Lower lobe of right lung (tissue), 2 donors: ENCODE data around the gene RALGDS. TPM values are rescaled to one million over a fixed set of nuclear protein-coding genes. Genes with fewer than 3 reads are reported as not detected.

Experiments used
- ATAC-seq, 2 donors: fragments of 200-7000 bp; cut with Tn5 transposase; one replicate each; pipeline ENCODE4 v1.9.1; 2020 to 2022; ENCODE audit warnings: mild to moderate bottlenecking in 2 of 2, moderate library complexity in 2 of 2
- DNase-seq: peaks from one replicate; pipeline ENCODE4 v3.0.0-alpha.2; 2020
- H3K27ac ChIP-seq: fragments of 200-600 bp; one replicate; pipeline ENCODE4 v1.8.0; 2022
- H3K27me3 ChIP-seq: fragments of 200-600 bp; one replicate; pipeline ENCODE4 v1.8.0; 2022; ENCODE audit warnings: low read depth
- H3K36me3 ChIP-seq: fragments of 200-600 bp; one replicate; pipeline ENCODE4 v1.8.0; 2022; ENCODE audit warnings: mild to moderate bottlenecking
- H3K4me1 ChIP-seq: fragments of 200-600 bp; one replicate; pipeline ENCODE4 v1.8.0; 2022
- H3K4me3 ChIP-seq: fragments of 200-600 bp; one replicate; pipeline ENCODE4 v1.8.0; 2022; ENCODE audit warnings: mild to moderate bottlenecking
- H3K9me3 ChIP-seq: fragments of 200-600 bp; one replicate; pipeline ENCODE4 v1.8.0; 2022
- intact Hi-C: fragments of 100-400 bp; cut with DNase I; formaldehyde crosslinking; loops from one replicate; pipeline ENCODE4 v1.11.0; 2022
- total RNA-seq: library from RNA; stranded (reverse); fragmentation: NEBNext Ultra II Directional; extraction: Animal tissue kit (Norgen Biotek cat#: 25700); gene quantifications from one replicate; pipeline ENCODE4 v1.2.1, GENCODE V29; 2021
- TF ChIP-seq, protein P1 (sequence below): fragments of 200-600 bp; IDR thresholded peaks from one replicate; pipeline ENCODE4 v1.8.0; 2022; ENCODE audit warnings: antibody characterized with exemption, mild to moderate bottlenecking
- donor health status: DM: no; HTN: yes; CAD: no; lungs with severe emphysema.

The RALGDS gene
- total RNA-seq, 1 donor from 2014 or later: 71.1 TPM

DNA sequence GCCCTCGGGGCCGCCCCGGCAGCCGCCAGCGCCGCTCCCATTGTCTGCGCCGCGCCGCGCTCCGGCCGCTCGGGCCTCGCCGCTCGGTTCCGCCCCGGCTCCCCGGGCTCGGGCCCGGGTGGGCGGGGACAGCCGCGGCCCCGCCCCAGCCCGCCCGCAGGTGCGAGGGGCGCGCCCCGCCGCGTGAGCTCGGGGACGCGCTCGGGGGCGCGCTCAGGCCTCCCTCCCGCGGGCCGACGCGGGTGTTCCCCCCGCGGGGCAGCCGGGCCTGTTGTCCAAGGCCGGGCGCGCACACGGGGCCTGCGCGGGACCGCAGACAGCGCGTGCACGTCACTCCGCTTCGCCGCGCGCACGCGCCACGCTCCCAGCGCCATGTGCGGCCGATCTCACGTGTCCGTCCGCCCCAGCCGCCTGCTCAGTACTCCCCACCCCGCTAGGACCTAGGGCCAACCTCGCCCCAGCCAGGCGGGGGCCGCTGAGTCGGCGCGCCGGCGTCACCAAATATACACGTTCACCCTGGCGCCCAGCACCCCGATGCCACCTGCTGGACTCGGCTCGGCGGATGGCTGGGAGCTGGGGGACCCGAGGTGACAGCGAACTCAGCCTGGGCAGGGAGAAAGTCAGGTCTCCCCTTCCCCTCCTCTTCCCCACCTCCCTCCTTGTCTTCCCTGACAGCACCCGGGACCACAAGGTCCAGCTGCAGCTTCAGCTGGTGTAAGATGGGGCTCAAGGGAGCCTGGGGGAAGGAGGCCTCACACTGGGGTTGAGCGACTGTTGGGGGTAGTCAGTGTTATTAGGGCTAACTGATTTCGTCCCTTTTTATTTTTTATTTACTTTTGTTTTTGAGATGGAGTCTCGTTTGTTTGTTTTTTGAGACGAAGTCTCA, 28.3 kb upstream of the RALGDS start:
- TF ChIP-seq, protein P1, sequence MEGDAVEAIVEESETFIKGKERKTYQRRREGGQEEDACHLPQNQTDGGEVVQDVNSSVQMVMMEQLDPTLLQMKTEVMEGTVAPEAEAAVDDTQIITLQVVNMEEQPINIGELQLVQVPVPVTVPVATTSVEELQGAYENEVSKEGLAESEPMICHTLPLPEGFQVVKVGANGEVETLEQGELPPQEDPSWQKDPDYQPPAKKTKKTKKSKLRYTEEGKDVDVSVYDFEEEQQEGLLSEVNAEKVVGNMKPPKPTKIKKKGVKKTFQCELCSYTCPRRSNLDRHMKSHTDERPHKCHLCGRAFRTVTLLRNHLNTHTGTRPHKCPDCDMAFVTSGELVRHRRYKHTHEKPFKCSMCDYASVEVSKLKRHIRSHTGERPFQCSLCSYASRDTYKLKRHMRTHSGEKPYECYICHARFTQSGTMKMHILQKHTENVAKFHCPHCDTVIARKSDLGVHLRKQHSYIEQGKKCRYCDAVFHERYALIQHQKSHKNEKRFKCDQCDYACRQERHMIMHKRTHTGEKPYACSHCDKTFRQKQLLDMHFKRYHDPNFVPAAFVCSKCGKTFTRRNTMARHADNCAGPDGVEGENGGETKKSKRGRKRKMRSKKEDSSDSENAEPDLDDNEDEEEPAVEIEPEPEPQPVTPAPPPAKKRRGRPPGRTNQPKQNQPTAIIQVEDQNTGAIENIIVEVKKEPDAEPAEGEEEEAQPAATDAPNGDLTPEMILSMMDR: peak; percentile 41

GRCh38 chr9:133148199-133149129, 27.4 kb upstream of the RALGDS start:
- H3K4me3 ChIP-seq: peak overlapping the region; percentile 77
- H3K27me3 ChIP-seq: no peaks in the 10 kb centered on the region
- H3K4me1 ChIP-seq: peaks cover 37% of the 10 kb centered on the region
- TF ChIP-seq, protein P1: no peak
- H3K27ac ChIP-seq: peak overlapping the region; percentile 90
- DNase-seq: peak; percentile 81
- intact Hi-C loops: loop anchor here (5.0 kb wide), 1 partner anchor 46 kb away; no protein-coding TSS in a partner anchor
- ATAC-seq: peak; percentile 34 to 38
- H3K36me3 ChIP-seq: no peaks in the 10 kb centered on the region
- H3K9me3 ChIP-seq: no peaks in the 10 kb centered on the region

More for the DNA sequence above, 28.3 kb upstream of the RALGDS start:
- peak; percentile 84 to 90 for ATAC-seq
- DNase-seq: peak; percentile 94
- no peaks in the 10 kb centered on the region for H3K9me3 ChIP-seq
- H3K36me3 ChIP-seq: no peaks in the 10 kb centered on the region
- intact Hi-C loops: loop anchor here (5.0 kb wide), 1 partner anchor 47 kb away; no protein-coding TSS in a partner anchor
- H3K4me3 ChIP-seq: peak overlapping the region; percentile 77
- peaks cover 28% of the 10 kb centered on the region for H3K4me1 ChIP-seq
- H3K27ac ChIP-seq: peak overlapping the region; percentile 86
- H3K27me3 ChIP-seq: no peaks in the 10 kb centered on the region

DNA sequence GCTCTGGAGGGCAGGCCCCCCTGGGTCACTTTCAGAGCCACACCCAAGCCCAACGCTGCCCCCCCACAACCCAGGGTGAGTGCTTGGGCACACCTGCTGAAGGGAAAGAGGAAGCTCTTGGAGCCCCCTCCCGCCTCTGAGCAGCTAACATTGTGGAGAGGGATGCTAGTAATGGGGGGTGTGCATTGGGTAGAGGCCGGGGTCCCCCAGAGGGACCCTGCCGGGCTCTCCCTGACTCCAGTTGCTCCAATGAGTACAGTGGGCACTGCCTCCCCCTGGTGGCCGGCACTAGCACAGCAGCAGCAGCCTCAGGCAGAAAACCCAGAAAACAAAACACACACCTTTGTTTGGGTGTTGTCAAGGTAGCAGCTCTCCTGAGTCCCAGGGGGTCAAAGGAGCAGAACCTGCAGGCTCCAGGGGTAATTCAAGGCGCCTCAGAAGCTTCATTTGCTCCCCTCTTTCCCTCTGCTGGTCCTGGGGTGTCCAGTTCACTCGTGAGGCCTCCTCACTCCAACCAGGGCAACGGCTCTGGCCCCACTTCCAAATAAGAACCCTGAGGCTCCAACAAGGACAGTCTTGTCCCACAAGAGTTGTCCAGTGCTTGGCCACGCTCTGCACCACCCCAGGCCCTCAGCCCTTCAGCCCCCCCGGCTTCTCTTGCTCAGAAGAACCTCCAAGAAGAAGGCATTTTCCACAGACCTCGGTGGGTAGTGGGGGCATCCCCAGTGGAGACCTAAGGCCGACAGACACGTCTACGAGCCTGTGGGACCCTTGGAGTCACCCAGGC, 26.6 kb upstream of the RALGDS start:
- DNase-seq (peak; percentile 87), ATAC-seq (peak; percentile 60 to 64)
- Histone ChIP-seq H3K27ac (peak overlapping the region; percentile 90), H3K4me1 (peaks cover 45% of the 10 kb centered on the region), H3K27me3 (no peaks in the 10 kb centered on the region), H3K36me3 (no peaks in the 10 kb centered on the region), H3K4me3 (peak overlapping the region; percentile 77), H3K9me3 (no peaks in the 10 kb centered on the region)
- intact Hi-C loops: loop anchor here (5.0 kb wide), 1 partner anchor 45 kb away; no protein-coding TSS in a partner anchor
- TF ChIP-seq, protein P1: peak; percentile 98

DNA sequence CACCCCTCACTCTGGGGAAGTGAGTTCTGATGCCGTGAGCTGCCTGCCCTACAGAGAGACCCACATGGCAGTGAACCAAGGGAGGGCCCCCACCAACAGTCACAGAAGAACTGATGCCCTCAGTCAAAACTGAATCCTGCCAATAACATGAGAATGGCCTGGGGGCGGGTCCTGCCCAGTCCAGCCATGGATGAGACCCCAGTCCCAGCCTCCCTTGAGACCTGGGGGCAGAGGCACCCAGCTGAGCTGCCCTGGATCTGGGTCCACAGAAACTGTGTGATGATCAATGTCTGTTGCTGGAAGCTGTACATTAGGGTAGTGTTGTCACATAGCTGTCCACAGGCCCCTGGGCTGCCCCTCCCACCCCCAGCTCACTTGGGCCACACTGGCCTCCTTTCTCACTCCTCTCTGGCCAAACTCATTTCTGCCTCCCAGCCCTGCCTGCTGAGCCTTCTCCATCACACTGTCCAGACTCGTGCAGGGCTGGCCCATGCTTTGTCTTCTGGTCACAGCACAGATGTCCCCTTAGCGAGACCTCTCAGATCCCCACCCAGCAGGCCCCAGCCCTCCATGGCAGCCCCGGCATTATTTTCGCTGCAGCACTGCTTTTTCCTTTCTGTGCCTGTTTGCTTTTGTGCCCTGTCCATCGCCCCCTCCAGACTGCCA, 25.8 kb upstream of the RALGDS start:
- H3K27me3 ChIP-seq: no peaks in the 10 kb centered on the region
- peak overlapping the region; percentile 77 for H3K4me3 ChIP-seq
- H3K9me3 ChIP-seq: no peaks in the 10 kb centered on the region
- TF ChIP-seq, protein P1: no peak
- no peak for DNase-seq
- peak overlapping the region; percentile 90 for H3K27ac ChIP-seq
- intact Hi-C loops: loop anchor here (5.0 kb wide), 1 partner anchor 45 kb away; no protein-coding TSS in a partner anchor
- no peaks in the 10 kb centered on the region for H3K36me3 ChIP-seq
- no peak for ATAC-seq
- peaks cover 53% of the 10 kb centered on the region for H3K4me1 ChIP-seq
